ENCODE measurements around the gene KLF17. TPM values are rescaled to one million over a fixed set of nuclear protein-coding genes. Genes with fewer than 3 reads are reported as not detected.
"Not testable (repeated sequence)": the region's sequence is repeated elsewhere in the genome, so short reads cannot be mapped to it uniquely, and the experiment has no call there.

KLF17 gene
- total RNA-seq, 4 donors from 2014 or later = 0.24 TPM; not detected in 3

DNA sequence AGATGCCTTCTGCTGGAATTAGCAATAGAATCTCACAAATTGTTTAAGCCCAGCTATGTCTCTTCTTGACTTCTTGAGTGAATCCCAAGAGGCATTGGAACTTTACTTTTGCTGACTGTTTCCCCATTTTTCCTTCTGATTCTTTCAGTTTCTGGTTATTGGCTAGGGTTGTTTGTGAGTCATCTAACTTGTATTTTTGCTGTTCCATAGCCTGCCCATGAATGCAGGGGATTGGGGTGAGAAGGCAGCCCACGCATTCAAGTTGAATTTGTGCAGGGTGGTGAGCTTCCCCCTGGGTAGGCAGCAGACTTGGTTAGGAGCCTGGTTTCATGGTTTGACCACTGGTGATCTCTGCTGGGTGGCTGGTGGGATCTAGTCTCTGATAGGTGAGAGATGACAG is 10.4 kb upstream of the KLF17 start:
- TF ChIP-seq CTCF (IDR thresholded peaks at IDR 0.05) = no peak
- DNase-seq (ENCODE audit: low spot score) (no peak), ATAC-seq (ENCODE audit: low FRiP score) (no peak)

DNA sequence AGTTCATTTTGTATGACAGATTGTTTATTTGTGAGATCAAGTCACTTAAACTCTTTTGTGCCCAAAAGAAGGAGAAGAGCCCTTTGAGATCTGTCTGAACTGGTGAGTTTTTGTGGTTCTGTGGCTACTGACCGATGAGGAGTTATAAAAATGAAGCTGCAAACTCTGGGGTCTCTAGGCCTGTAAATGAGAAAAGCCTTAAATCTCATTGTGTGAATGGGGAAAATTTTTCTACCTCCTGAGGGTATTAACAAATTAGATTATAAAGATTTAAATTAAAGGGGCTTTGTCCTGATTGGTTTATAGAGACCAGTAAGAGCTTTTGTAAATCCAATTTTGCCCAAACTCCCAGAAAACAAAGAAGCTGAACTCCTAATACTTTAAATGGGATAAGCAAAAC is 9.7 kb upstream of the KLF17 start:
- TF ChIP-seq CTCF (IDR thresholded peaks at IDR 0.05) = no peak
- no peak for DNase-seq (ENCODE audit: low spot score)
- no peak for ATAC-seq (ENCODE audit: low FRiP score)

- no peak for DNase-seq (ENCODE audit: low spot score)
- no peak for ATAC-seq (ENCODE audit: low FRiP score)
- TF ChIP-seq CTCF (IDR thresholded peaks at IDR 0.05) = no peak
These were observed 7.7 kb upstream of the KLF17 start for GRCh38 chr1:44110916-44111315.

DNA sequence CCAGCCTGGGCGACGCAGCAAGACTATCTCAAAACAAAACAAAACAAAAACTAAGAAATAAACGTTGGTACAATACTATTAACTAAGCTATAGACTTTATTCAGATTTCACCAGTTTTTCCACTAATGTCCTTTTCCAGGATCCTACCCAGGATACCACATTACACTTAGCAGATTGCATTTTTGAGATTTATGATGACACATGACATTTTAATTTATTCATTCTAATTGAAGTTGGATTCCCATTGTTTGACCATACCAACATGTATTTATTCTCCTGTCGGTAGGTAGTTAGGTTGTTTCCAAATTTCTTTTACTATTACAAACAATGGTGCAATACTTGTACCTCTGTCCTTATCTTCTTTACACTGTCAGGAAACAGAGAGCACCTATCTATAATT is 6.8 kb upstream of the KLF17 start:
- no peak for TF ChIP-seq CTCF (IDR thresholded peaks at IDR 0.05)
- ATAC-seq (ENCODE audit: low FRiP score) (no peak), DNase-seq (ENCODE audit: low spot score) (no peak)

DNA sequence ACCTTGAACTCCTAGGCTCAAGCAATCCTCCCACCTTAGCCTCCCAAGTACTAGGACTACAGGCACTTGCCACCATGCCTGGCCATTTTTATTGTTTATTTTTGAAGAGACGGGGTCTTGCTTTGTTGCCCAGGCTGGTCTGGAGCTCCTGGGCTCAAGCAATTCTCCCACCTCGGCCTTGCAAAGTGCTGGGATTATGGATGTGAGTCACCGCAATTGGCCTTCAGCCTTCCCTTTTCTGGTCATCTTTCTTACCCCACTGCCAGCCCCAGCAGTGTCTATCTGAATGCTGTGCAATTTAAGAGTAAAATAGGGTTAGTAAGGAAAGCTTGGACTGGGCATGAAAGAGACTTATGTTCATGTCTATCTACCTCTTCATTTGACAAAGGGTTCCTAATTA is 6.1 kb upstream of the KLF17 start:
- no peak for DNase-seq (ENCODE audit: low spot score)
- TF ChIP-seq CTCF (IDR thresholded peaks at IDR 0.05) = no peak
- ATAC-seq (ENCODE audit: low FRiP score) = no peak

DNA sequence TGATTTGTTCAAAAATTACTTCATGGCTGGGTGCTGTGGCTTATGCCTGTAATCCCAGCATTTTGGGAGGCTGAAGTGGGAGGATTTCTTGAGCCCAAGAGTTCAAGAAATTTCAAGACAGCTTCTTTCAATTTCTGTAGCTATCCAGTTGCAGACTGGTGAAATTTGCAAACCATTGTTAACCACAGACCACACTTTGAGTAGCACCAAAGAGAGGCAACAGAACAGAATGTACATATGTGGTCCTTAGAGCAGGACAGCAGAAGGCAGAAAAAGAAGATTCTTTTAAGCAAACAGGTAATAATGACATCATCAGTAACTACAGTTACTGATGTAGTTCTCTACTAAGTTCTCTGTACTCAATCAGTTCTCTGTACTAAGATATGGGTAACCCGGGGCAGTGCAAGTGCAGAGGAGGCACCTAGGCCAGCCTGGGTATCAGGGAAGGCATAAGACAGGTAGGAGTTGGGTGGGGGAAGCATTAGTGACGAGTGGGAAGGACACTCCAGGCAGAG is 5.5 kb upstream of the KLF17 start:
- ATAC-seq (ENCODE audit: low FRiP score) (no peak), DNase-seq (ENCODE audit: low spot score) (no peak)
- no peak for TF ChIP-seq CTCF (IDR thresholded peaks at IDR 0.05)

DNA sequence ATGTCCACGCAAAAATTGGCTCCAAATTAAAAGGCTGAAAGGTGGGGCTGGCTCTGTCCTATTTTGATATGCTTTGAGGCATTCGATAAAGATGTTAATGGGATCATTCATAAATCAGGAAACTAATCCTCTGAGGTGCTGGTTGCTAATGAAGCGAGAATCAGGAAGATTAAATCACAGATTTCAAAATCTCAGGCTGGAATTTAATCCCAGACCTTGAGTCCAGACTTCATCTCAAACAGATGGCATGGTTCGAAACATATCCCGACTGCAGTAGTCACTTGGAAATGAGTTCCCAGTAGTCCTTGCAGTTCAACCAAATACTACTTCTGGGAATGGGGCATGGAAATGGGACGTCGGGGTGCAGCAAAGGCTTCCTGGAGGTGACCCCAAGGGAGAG is 4.5 kb upstream of the KLF17 start:
- TF ChIP-seq CTCF (IDR thresholded peaks at IDR 0.05) = no peak
- ATAC-seq (ENCODE audit: low FRiP score) (no peak), DNase-seq (ENCODE audit: low spot score) (no peak)

GRCh38 chr1:44117272-44117671 is 1.3 kb upstream of the KLF17 start:
- not testable (repeated sequence) for ATAC-seq (ENCODE audit: low FRiP score); DNase-seq (ENCODE audit: low spot score)
